K562 (cell line): ENCODE data around the gene VASH2.

Experiments
- CREB1 ChIP-seq, 2 experiments: sonication (generic) in 1 of 2; formaldehyde crosslinking in 1 of 2; IDR thresholded peaks; 2 replicates each; pipeline versions ENCODE4 v1.6.1 to v1.8.0; 2012 to 2022; ENCODE audit warnings: inconsistent platforms in 1 of 2, mild to moderate bottlenecking in 1 of 2, missing genetic modification reagents in 1 of 2, moderate library complexity in 1 of 2
- FOS ChIP-seq: IDR thresholded peaks from 3 replicates; pipeline ENCODE4 v1.6.1; 2011; ENCODE audit not compliant: insufficient read length; ENCODE audit errors: extremely low read depth
- FOXK1 ChIP-seq: sonication (generic); formaldehyde crosslinking; IDR thresholded peaks from 2 replicates; pipeline ENCODE4 v1.8.0; 2022; ENCODE audit warnings: missing genetic modification reagents, mild to moderate bottlenecking, borderline replicate concordance
- PCBP2 ChIP-seq: fragments of 200-400 bp; formaldehyde crosslinking; IDR thresholded peaks from 2 replicates; pipeline ENCODE4 v1.6.1; 2018; ENCODE audit warnings: low read length, low read depth, mild to moderate bottlenecking, moderate library complexity; ENCODE audit not compliant: poor library complexity, severe bottlenecking
- RAD51 ChIP-seq: fragments of 450-650 bp; IDR thresholded peaks from 2 replicates; pipeline ENCODE4 v1.7.1; 2016; ENCODE audit warnings: low read depth, mild to moderate bottlenecking, borderline replicate concordance
- RFX7 ChIP-seq: fragments of 250-450 bp; sonication (Bioruptor Pico); IDR thresholded peaks from 2 replicates; pipeline ENCODE4 v1.5.1; 2021; ENCODE audit warnings: mild to moderate bottlenecking
- XRCC5 ChIP-seq: fragments of 200-400 bp; formaldehyde crosslinking; IDR thresholded peaks from 2 replicates; pipeline ENCODE4 v1.6.1; 2017; ENCODE audit warnings: low read depth, mild to moderate bottlenecking, low read length
- ZNF232 ChIP-seq: sonication (generic); formaldehyde crosslinking; IDR thresholded peaks from 2 replicates; pipeline ENCODE4 v1.8.0; 2022; ENCODE audit warnings: mild to moderate bottlenecking, missing genetic modification reagents
- ZNF644 ChIP-seq: fragments of 200-800 bp; sonication (Bioruptor generic); IDR thresholded peaks from 2 replicates; pipeline ENCODE4 v1.6.1; 2016; ENCODE audit warnings: low read depth, missing genetic modification characterization, missing compliant biosample characterization
- TF ChIP-seq, protein P1 (sequence below), 3 experiments: IDR thresholded peaks in 2 of 3; conservative IDR thresholded peaks in 1 of 3; 2 replicates each; pipeline ENCODE4 v1.5.1; 2011 to 2012; ENCODE audit warnings: low read length in 3 of 3, mild to moderate bottlenecking in 3 of 3, control low read depth in 2 of 3, improper control_type of control experiment in 1 of 3, inconsistent platforms in 1 of 3, low read depth in 1 of 3, mixed read lengths in 1 of 3, moderate library complexity in 1 of 3; ENCODE audit not compliant: insufficient read depth in 2 of 3

DNA sequence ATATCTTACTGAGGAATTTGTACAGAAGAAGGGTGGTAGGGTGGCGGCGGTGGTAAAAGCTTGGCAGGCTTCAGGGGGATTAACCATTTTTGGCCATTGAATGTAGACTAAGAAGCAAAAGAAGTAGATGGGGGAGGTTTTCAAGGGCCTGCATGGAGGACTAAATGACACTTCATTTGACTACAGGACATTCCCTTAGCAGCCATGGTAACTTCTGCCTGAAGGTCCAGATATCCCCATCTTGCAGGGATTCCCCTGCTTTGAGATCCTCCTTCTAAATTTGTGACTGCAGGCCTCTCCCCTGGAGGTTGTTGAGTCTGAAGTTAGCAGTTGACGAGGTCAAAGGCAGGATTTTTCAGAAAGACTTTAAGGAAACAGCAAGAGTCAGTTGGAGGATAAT, 4.8 kb downstream of the VASH2 start:
- TF ChIP-seq CREB1 (IDR thresholded peaks at IDR 0.05) (no peak), CREB1 (CRISPR knock-in tag; IDR thresholded peaks at IDR 0.05) (no peak), FOS (no peak), XRCC5 (no peak), ZNF644 (no peak), FOXK1 (CRISPR knock-in tag) (no peak), PCBP2 (no peak), RAD51 (no peak), RFX7 (CRISPR knock-in tag) (no peak), ZNF232 (CRISPR knock-in tag) (no peak)
- TF ChIP-seq, protein P1, sequence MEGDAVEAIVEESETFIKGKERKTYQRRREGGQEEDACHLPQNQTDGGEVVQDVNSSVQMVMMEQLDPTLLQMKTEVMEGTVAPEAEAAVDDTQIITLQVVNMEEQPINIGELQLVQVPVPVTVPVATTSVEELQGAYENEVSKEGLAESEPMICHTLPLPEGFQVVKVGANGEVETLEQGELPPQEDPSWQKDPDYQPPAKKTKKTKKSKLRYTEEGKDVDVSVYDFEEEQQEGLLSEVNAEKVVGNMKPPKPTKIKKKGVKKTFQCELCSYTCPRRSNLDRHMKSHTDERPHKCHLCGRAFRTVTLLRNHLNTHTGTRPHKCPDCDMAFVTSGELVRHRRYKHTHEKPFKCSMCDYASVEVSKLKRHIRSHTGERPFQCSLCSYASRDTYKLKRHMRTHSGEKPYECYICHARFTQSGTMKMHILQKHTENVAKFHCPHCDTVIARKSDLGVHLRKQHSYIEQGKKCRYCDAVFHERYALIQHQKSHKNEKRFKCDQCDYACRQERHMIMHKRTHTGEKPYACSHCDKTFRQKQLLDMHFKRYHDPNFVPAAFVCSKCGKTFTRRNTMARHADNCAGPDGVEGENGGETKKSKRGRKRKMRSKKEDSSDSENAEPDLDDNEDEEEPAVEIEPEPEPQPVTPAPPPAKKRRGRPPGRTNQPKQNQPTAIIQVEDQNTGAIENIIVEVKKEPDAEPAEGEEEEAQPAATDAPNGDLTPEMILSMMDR (IDR thresholded peaks at IDR 0.05 in 2 of 3, conservative IDR thresholded peaks at IDR 0.05 in 1 of 3; ENCODE audit: insufficient read depth in 2 of 3, low read depth in 1 of 3, low read length in 3 of 3): no peak
